IMR-90 (cell line): Measurements from ENCODE around the gene TNNI3K.

Experiments used
- BHLHE40 ChIP-seq: fragments of 150-350 bp; IDR thresholded peaks from 2 replicates; pipeline ENCODE4 v1.6.1; 2016; ENCODE audit warnings: mild to moderate bottlenecking, low read depth, low read length
- CEBPB ChIP-seq: IDR thresholded peaks from 2 replicates; pipeline ENCODE4 v1.6.1; 2012; ENCODE audit warnings: low read depth, low read length, improper control_type of control experiment
- FOS ChIP-seq: fragments of 150-350 bp; IDR thresholded peaks from 2 replicates; pipeline ENCODE4 v1.6.1; 2016; ENCODE audit warnings: low read depth, low read length
- MAFK ChIP-seq: IDR thresholded peaks from 2 replicates; pipeline ENCODE4 v1.6.1; 2012; ENCODE audit warnings: low read depth, low read length, improper control_type of control experiment
- MAZ ChIP-seq: IDR thresholded peaks from 2 replicates; pipeline ENCODE4 v1.6.1; 2012; ENCODE audit warnings: low read depth, mild to moderate bottlenecking, low read length, improper control_type of control experiment, moderate library complexity, borderline replicate concordance
- MXI1 ChIP-seq: IDR thresholded peaks from 2 replicates; pipeline ENCODE4 v1.6.1; 2012; ENCODE audit warnings: low read depth, mild to moderate bottlenecking, low read length, moderate library complexity, borderline replicate concordance
- POLR2A ChIP-seq: IDR thresholded peaks from 2 replicates; pipeline ENCODE4 v1.6.1; 2012; ENCODE audit warnings: mild to moderate bottlenecking, low read depth, low read length
- RAD21 ChIP-seq: IDR thresholded peaks from 2 replicates; pipeline ENCODE4 v1.6.1; 2012; ENCODE audit warnings: low read length, improper control_type of control experiment
- RCOR1 ChIP-seq: IDR thresholded peaks from 2 replicates; pipeline ENCODE4 v1.6.1; 2012; ENCODE audit warnings: mild to moderate bottlenecking, low read length, improper control_type of control experiment; ENCODE audit not compliant: insufficient replicate concordance
- RFX5 ChIP-seq: IDR thresholded peaks from 2 replicates; pipeline ENCODE4 v1.8.0; 2012; ENCODE audit warnings: low read depth, mild to moderate bottlenecking, low read length, moderate library complexity
- SMC3 ChIP-seq: fragments of 150-350 bp; IDR thresholded peaks from 2 replicates; pipeline ENCODE4 v1.6.1; 2016; ENCODE audit warnings: low read depth, mild to moderate bottlenecking, antibody characterized with exemption, low read length, moderate library complexity
- TF ChIP-seq, protein P1 (sequence below): conservative IDR thresholded peaks from 2 replicates; pipeline ENCODE4 v1.5.1; 2012; ENCODE audit warnings: mild to moderate bottlenecking, low read depth, low read length, improper control_type of control experiment
- TF ChIP-seq, protein P2 (sequence below): fragments of 150-350 bp; IDR thresholded peaks from 2 replicates; pipeline ENCODE4 v1.6.1; 2016; ENCODE audit warnings: low read depth, mild to moderate bottlenecking, low read length, moderate library complexity, borderline replicate concordance

DNA sequence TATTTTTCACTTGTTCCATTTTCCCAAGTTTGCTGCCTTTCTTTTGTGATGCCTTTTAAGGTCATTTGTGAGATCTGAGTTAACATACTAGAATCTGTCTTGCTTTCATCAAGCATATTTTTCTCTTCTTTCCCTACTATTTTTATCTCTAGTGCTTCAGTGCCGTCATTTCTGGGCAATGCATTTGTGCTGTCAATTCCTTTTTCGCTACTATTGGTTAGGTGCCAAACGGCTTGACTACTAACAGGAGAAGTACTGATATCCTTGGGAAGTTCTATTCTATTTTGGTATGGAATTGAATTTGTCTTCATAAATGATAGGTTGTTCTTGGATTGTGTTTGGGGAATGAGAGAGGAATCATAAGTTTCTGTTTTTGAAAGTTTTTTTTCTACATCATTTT lies 235.1 kb downstream of the TNNI3K start:
- TF ChIP-seq, protein P1, sequence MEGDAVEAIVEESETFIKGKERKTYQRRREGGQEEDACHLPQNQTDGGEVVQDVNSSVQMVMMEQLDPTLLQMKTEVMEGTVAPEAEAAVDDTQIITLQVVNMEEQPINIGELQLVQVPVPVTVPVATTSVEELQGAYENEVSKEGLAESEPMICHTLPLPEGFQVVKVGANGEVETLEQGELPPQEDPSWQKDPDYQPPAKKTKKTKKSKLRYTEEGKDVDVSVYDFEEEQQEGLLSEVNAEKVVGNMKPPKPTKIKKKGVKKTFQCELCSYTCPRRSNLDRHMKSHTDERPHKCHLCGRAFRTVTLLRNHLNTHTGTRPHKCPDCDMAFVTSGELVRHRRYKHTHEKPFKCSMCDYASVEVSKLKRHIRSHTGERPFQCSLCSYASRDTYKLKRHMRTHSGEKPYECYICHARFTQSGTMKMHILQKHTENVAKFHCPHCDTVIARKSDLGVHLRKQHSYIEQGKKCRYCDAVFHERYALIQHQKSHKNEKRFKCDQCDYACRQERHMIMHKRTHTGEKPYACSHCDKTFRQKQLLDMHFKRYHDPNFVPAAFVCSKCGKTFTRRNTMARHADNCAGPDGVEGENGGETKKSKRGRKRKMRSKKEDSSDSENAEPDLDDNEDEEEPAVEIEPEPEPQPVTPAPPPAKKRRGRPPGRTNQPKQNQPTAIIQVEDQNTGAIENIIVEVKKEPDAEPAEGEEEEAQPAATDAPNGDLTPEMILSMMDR, result no peak
- TF ChIP-seq MAZ (no peak), SMC3 (no peak), POLR2A (no peak), MXI1 (no peak), FOS (no peak), MAFK (no peak), CEBPB (no peak), RCOR1 (no peak), RAD21 (no peak), RFX5 (no peak), BHLHE40 (no peak)
- TF ChIP-seq, protein P2, sequence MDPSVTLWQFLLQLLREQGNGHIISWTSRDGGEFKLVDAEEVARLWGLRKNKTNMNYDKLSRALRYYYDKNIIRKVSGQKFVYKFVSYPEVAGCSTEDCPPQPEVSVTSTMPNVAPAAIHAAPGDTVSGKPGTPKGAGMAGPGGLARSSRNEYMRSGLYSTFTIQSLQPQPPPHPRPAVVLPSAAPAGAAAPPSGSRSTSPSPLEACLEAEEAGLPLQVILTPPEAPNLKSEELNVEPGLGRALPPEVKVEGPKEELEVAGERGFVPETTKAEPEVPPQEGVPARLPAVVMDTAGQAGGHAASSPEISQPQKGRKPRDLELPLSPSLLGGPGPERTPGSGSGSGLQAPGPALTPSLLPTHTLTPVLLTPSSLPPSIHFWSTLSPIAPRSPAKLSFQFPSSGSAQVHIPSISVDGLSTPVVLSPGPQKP, result no peak
